HCT116 (cell line): Measurements from ENCODE around the gene ELOVL4. TPM values are rescaled to one million over a fixed set of nuclear protein-coding genes. Genes with fewer than 3 reads are reported as not detected.

Experiments used
- ATAC-seq: fragments of 200-7000 bp; cut with Tn5 transposase; 2 replicates; pipeline ENCODE4 v1.9.1; 2020; ENCODE audit warnings: mild to moderate bottlenecking, moderate library complexity
- BruUV-seq: library from RNA; stranded (reverse); fragments of 400-500 nt; replicated peaks from 2 replicates; lab custom pipeline; 2021; lab: Mats Ljungman, UMichigan
- CTCF ChIA-PET: fragments of 300-600 bp; sonication (Branson Sonifier 250); formaldehyde crosslinking; loops from one replicate; lab custom pipeline; 2021; ENCODE audit warnings: antibody characterized with exemption; lab: Charles Lee
- POLR2A ChIA-PET: fragments of 300-600, 350-600 bp; sonication (Branson Sonifier 250); formaldehyde crosslinking; loops from one replicate; lab custom pipeline; 2021; ENCODE audit warnings: antibody characterized with exemption; lab: Charles Lee
- RAD21 ChIA-PET, 2 experiments: fragments of 300-600 bp; sonication (Branson Sonifier 250); formaldehyde crosslinking; loops; one replicate each; lab custom pipeline; 2023; ENCODE audit warnings: low total read pairs in 2 of 2; ENCODE audit not compliant: uncharacterized antibody in 2 of 2, unreplicated experiment in 2 of 2, low non-redundant PET in 1 of 2; lab: Charles Lee
- DNase-seq: peaks from one replicate; pipeline ENCODE4 v3.0.0-alpha.2; 2010; ENCODE audit warnings: low read depth, low spot score
- H2AFZ ChIP-seq: fragments of 200-600 bp; shearing (Covaris generic), sonication (generic); 2 replicates; pipeline ENCODE4 v1.6.1; 2017; ENCODE audit warnings: low read depth, mixed run types, mixed read lengths, antibody characterized with exemption, low read length; ENCODE audit not compliant: poor library complexity, severe bottlenecking
- H3K27ac ChIP-seq: 2 replicates; pipeline ENCODE4 v1.5.1; 2012; ENCODE audit warnings: low read depth, low read length
- H3K27me3 ChIP-seq: fragments of 200-600 bp; sonication (generic); 2 replicates; pipeline ENCODE4 v1.6.1; 2016; ENCODE audit warnings: mixed run types, low read length, mixed read lengths; ENCODE audit not compliant: insufficient read depth
- H3K36me3 ChIP-seq, 2 experiments: fragments of 200-500 bp in 1 of 2; fragments of 200-600 bp in 1 of 2; sonication (Bioruptor generic) in 1 of 2; sonication (generic) in 1 of 2; 2 replicates each; pipeline versions ENCODE4 v1.5.1 to v1.6.1; 2014 to 2016; ENCODE audit warnings: low read length in 2 of 2, inconsistent platforms in 1 of 2, mixed read lengths in 1 of 2, mixed run types in 1 of 2; ENCODE audit not compliant: insufficient read depth in 2 of 2, control insufficient read depth in 1 of 2
- H3K4me1 ChIP-seq, 2 experiments: fragments of 200-600 bp in 1 of 2; sonication (generic) in 1 of 2; 2 replicates each; pipeline versions ENCODE4 v1.5.1 to v1.6.1; 2012 to 2017; ENCODE audit warnings: low read length in 2 of 2, inconsistent platforms in 1 of 2, mild to moderate bottlenecking in 1 of 2, mixed read lengths in 1 of 2, mixed run types in 1 of 2, moderate library complexity in 1 of 2; ENCODE audit not compliant: insufficient read depth in 2 of 2, control insufficient read depth in 1 of 2
- H3K4me2 ChIP-seq: fragments of 200-600 bp; sonication (generic); 2 replicates; pipeline ENCODE4 v1.6.1; 2017; ENCODE audit warnings: mixed run types, low read length, mixed read lengths
- H3K4me3 ChIP-seq, 2 experiments: fragments of 200-600 bp in 1 of 2; sonication (generic) in 1 of 2; replicated peaks in 1 of 2; 2 replicates each; pipeline ENCODE4 v1.5.1; 2011 to 2016; ENCODE audit warnings: low read length in 2 of 2, control low read depth in 1 of 2, low read depth in 1 of 2, mild to moderate bottlenecking in 1 of 2, mixed read lengths in 1 of 2, mixed run types in 1 of 2
- H3K79me2 ChIP-seq: fragments of 200-600 bp; sonication (generic); 2 replicates; pipeline ENCODE4 v1.6.1; 2017; ENCODE audit warnings: mild to moderate bottlenecking, mixed run types, low read length, moderate library complexity, mixed read lengths; ENCODE audit not compliant: insufficient read depth
- H3K9ac ChIP-seq: fragments of 200-600 bp; sonication (generic); 2 replicates; pipeline ENCODE4 v1.6.1; 2016; ENCODE audit warnings: low read length, mixed read lengths
- H3K9me2 ChIP-seq: fragments of 200-600 bp; sonication (generic), shearing (Covaris generic); 2 replicates; pipeline ENCODE4 v1.6.1; 2017; ENCODE audit warnings: mixed run types, mild to moderate bottlenecking, moderate library complexity; ENCODE audit not compliant: insufficient read depth
- H3K9me3 ChIP-seq, 2 experiments: fragments of 200-500 bp in 1 of 2; fragments of 200-600 bp in 1 of 2; sonication (Bioruptor generic) in 1 of 2; sonication (generic) in 1 of 2; 2 replicates each; pipeline ENCODE4 v1.6.1; 2014 to 2017; ENCODE audit warnings: low read length in 2 of 2, mixed read lengths in 2 of 2, inconsistent platforms in 1 of 2, low read depth in 1 of 2, mild to moderate bottlenecking in 1 of 2, mixed run types in 1 of 2, moderate library complexity in 1 of 2; ENCODE audit not compliant: control insufficient read depth in 1 of 2, insufficient read depth in 1 of 2
- H4K20me1 ChIP-seq: fragments of 200-600 bp; sonication (generic), shearing (Covaris generic); 2 replicates; pipeline ENCODE4 v1.6.1; 2017; ENCODE audit warnings: mixed run types, mild to moderate bottlenecking, moderate library complexity; ENCODE audit not compliant: insufficient read depth
- CEBPB ChIP-seq: IDR thresholded peaks from 2 replicates; pipeline ENCODE4 v1.6.1; 2012; ENCODE audit warnings: low read depth
- EGR1 ChIP-seq: IDR thresholded peaks from 2 replicates; pipeline ENCODE4 v1.6.1; 2012; ENCODE audit warnings: low read depth
- ELF1 ChIP-seq: IDR thresholded peaks from 2 replicates; pipeline ENCODE4 v1.6.1; 2012; ENCODE audit warnings: low read depth, borderline replicate concordance
- EZH2 ChIP-seq: fragments of 200-600 bp; sonication (generic); IDR thresholded peaks from 2 replicates; pipeline ENCODE4 v1.6.1; 2017; ENCODE audit warnings: antibody characterized with exemption, mixed run types
- EZH2phosphoT487 ChIP-seq: fragments of 200-600 bp; IDR thresholded peaks from 2 replicates; pipeline ENCODE4 v1.6.1; 2018; ENCODE audit warnings: antibody characterized with exemption, borderline replicate concordance
- FOSL1 ChIP-seq: IDR thresholded peaks from 2 replicates; pipeline ENCODE4 v1.6.1; 2012; ENCODE audit warnings: low read depth
- JUND ChIP-seq: IDR thresholded peaks from 2 replicates; pipeline ENCODE4 v1.6.1; 2012
- POLR2AphosphoS5 ChIP-seq: IDR thresholded peaks from 2 replicates; pipeline ENCODE4 v1.6.1; 2011; ENCODE audit warnings: mild to moderate bottlenecking, low read depth, low read length, moderate library complexity
- RAD21 ChIP-seq: IDR thresholded peaks from 2 replicates; pipeline ENCODE4 v1.6.1; 2012; ENCODE audit warnings: low read depth, mild to moderate bottlenecking
- SP1 ChIP-seq: IDR thresholded peaks from 2 replicates; pipeline ENCODE4 v1.6.1; 2012; ENCODE audit warnings: low read depth
- SRF ChIP-seq: IDR thresholded peaks from 2 replicates; pipeline ENCODE4 v1.6.1; 2012; ENCODE audit warnings: low read depth
- TCF7L2 ChIP-seq: IDR thresholded peaks from 2 replicates; pipeline ENCODE4 v1.7.0; 2011; ENCODE audit warnings: borderline replicate concordance, inconsistent platforms; ENCODE audit not compliant: insufficient read depth, insufficient read length; ENCODE audit errors: extremely low read depth
- ZNF274 ChIP-seq: fragments of 200-500 bp; sonication (Bioruptor generic); IDR thresholded peaks from 2 replicates; pipeline ENCODE4 v1.6.1; 2014; ENCODE audit warnings: mild to moderate bottlenecking, low read depth, low read length, inconsistent platforms
- intact Hi-C: fragments of 100-400 bp; cut with micrococcal nuclease; formaldehyde crosslinking; loops from 2 replicates; pipeline ENCODE4 v1.10.0; 2022
- total RNA-seq: library from RNA; stranded (reverse); gene quantifications from one replicate; pipeline ENCODE4 v1.2.1, GENCODE V29; 2021; ENCODE audit not compliant: unreplicated experiment
- TF ChIP-seq, protein P1 (sequence below): IDR thresholded peaks from 2 replicates; pipeline ENCODE4 v1.6.1; 2012; ENCODE audit warnings: low read depth
- TF ChIP-seq, protein P2 (sequence below): IDR thresholded peaks from 2 replicates; pipeline ENCODE4 v1.6.1; 2012

The ELOVL4 gene
- total RNA-seq, 1 experiment from 2014 or later: not detected

- ChIA-PET RAD21 (no interaction called here), POLR2A (no interaction called here), CTCF (interaction anchor here (0.6 kb wide), 1 partner anchor 326 kb away, joined by 3 read pairs; no protein-coding TSS in a partner anchor)
- no TSS peak for BruUV-seq
- Histone ChIP-seq H3K36me3 (no peaks in the 10 kb centered on the region), H3K9me3 (no peaks in the 10 kb centered on the region), H3K27me3 (no peaks in the 10 kb centered on the region), H3K4me1 (peaks cover 0 to 21% of the 10 kb centered on the region in 2 experiments; a peak in 3 of 4 replicates), H2AFZ (no peak overlapping the region), H3K9ac (no peak overlapping the region), H3K4me3 (no peak overlapping the region), H3K9me2 (no peaks in the 10 kb centered on the region), H3K4me2 (no peak overlapping the region), H3K27ac (no peak overlapping the region), H3K79me2 (no peaks in the 10 kb centered on the region), H4K20me1 (no peaks in the 10 kb centered on the region)
- no peak for DNase-seq
- TF ChIP-seq ZNF274 (no peak), RAD21 (no peak), SRF (no peak), TCF7L2 (no peak), EZH2phosphoT487 (no peak), SP1 (no peak), FOSL1 (no peak), POLR2AphosphoS5 (no peak), EZH2 (no peak), JUND (no peak), ELF1 (no peak), EGR1 (no peak), CEBPB (no peak)
- TF ChIP-seq, protein P1, sequence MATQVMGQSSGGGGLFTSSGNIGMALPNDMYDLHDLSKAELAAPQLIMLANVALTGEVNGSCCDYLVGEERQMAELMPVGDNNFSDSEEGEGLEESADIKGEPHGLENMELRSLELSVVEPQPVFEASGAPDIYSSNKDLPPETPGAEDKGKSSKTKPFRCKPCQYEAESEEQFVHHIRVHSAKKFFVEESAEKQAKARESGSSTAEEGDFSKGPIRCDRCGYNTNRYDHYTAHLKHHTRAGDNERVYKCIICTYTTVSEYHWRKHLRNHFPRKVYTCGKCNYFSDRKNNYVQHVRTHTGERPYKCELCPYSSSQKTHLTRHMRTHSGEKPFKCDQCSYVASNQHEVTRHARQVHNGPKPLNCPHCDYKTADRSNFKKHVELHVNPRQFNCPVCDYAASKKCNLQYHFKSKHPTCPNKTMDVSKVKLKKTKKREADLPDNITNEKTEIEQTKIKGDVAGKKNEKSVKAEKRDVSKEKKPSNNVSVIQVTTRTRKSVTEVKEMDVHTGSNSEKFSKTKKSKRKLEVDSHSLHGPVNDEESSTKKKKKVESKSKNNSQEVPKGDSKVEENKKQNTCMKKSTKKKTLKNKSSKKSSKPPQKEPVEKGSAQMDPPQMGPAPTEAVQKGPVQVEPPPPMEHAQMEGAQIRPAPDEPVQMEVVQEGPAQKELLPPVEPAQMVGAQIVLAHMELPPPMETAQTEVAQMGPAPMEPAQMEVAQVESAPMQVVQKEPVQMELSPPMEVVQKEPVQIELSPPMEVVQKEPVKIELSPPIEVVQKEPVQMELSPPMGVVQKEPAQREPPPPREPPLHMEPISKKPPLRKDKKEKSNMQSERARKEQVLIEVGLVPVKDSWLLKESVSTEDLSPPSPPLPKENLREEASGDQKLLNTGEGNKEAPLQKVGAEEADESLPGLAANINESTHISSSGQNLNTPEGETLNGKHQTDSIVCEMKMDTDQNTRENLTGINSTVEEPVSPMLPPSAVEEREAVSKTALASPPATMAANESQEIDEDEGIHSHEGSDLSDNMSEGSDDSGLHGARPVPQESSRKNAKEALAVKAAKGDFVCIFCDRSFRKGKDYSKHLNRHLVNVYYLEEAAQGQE: no peak
- TF ChIP-seq, protein P2, sequence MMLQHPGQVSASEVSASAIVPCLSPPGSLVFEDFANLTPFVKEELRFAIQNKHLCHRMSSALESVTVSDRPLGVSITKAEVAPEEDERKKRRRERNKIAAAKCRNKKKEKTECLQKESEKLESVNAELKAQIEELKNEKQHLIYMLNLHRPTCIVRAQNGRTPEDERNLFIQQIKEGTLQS: no peak
- no peak for ATAC-seq
- intact Hi-C loops: no loop called here
These were observed 75.0 kb downstream of the ELOVL4 start for GRCh38 chr6:79872303-79872702.
